Measurements from ENCODE around the gene PAOX. TPM values are rescaled to one million over a fixed set of nuclear protein-coding genes. Genes with fewer than 3 reads are reported as not detected.
"Not testable (repeated sequence)": the region's sequence is repeated elsewhere in the genome, so short reads cannot be mapped to it uniquely, and the experiment has no call there.

Gene PAOX
- total and polyA plus RNA-seq, 7 donors, result 2.4 to 5.2 (median 3.5) TPM

- H3K27ac ChIP-seq, result no peak overlapping the region
- peaks cover 4 to 83% of the 10 kb centered on the region in 2 donors for H3K36me3 ChIP-seq (ENCODE audit: insufficient read depth in 1 of 2, low read depth in 1 of 2)
- TF ChIP-seq CTCF (IDR thresholded peaks at IDR 0.05), result no peak
- no peaks in the 10 kb centered on the region for H3K9me3 ChIP-seq
- intact Hi-C loops (cut with DNase I), result no loop called here
- WGBS, 3 donors, result 78 to 87% (median 79%) methylated on average over 13 of the region's 13 CpGs
- H3K4me3 ChIP-seq, result no peak overlapping the region
- no peaks in the 10 kb centered on the region for H3K27me3 ChIP-seq (ENCODE audit: insufficient read depth in 3 of 3, low read length in 2 of 3)
- no peaks in the 10 kb centered on the region for H3K4me1 ChIP-seq
- DNase-seq (no peak), ATAC-seq (no peak)
Observed at GRCh38 chr10:133365461-133366129, 13.5 kb upstream of the PAOX start.

DNA sequence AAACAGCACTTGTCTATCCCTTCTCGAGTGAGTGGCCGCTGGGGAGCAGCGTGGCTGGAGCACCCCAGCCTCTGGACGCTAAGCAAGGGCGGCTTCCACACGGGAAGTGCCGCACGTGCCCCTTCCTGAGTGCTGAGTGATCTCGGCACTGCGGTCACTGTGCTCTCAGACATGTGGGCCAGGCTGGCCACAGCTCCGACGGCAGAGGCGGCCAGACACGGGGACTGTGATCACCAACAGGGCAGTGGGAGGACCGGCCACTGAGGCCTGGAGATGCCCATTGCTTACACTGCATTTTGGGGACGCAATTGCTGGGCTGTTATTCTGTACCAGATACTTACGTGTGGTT is 13.0 kb upstream of the PAOX start:
- no peak for ATAC-seq

DNA sequence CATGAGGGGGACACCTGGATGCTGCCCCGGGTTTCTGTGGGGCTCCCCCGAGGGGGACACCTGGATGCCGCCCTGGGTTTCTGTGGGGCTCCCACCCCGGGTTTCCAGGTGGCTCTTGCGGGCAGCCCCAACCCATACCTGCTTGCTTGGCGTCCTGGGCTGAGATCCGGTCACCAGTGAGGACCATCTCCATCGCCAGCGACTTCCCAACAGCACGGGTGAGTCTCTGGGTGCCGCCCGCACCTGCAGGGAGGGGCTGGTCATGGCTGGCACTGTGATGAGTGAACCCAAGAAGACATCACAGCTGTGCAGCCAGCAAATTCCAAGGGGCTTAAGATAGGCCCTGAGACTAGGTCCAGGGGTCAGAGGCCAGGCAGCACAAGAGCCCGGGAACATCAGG is 12.3 kb upstream of the PAOX start:
- ATAC-seq (no peak), DNase-seq (no peak)
- H3K27ac ChIP-seq, result no peak overlapping the region
- H3K4me3 ChIP-seq, result no peak overlapping the region
- H3K9me3 ChIP-seq, result no peaks in the 10 kb centered on the region
- H3K4me1 ChIP-seq, result no peaks in the 10 kb centered on the region
- no peak for TF ChIP-seq CTCF (IDR thresholded peaks at IDR 0.05)
- no peaks in the 10 kb centered on the region for H3K27me3 ChIP-seq (ENCODE audit: insufficient read depth in 3 of 3, low read length in 2 of 3)
- H3K36me3 ChIP-seq (ENCODE audit: insufficient read depth in 1 of 2, low read depth in 1 of 2), result peaks cover 4 to 82% of the 10 kb centered on the region in 2 donors
- intact Hi-C loops (cut with DNase I), result no loop called here
- 91 to 96% (median 93%) methylated on average over 9 to 13 of the region's 13 CpGs for WGBS, 3 donors

More for the DNA sequence above, 13.0 kb upstream of the PAOX start:
- H3K27ac ChIP-seq, result no peak overlapping the region
- peaks cover 4 to 85% of the 10 kb centered on the region in 2 donors for H3K36me3 ChIP-seq (ENCODE audit: insufficient read depth in 1 of 2, low read depth in 1 of 2)
- 84 to 85% (median 85%) methylated on average over 17 of the region's 17 CpGs for WGBS, 3 donors
- H3K4me1 ChIP-seq, result no peaks in the 10 kb centered on the region
- intact Hi-C loops (cut with DNase I), result no loop called here
- DNase-seq, result no peak
- TF ChIP-seq CTCF (IDR thresholded peaks at IDR 0.05), result no peak
- H3K27me3 ChIP-seq (ENCODE audit: insufficient read depth in 3 of 3, low read length in 2 of 3), result no peaks in the 10 kb centered on the region
- H3K9me3 ChIP-seq, result no peaks in the 10 kb centered on the region
- H3K4me3 ChIP-seq, result no peak overlapping the region

- H3K4me1 ChIP-seq; H3K27ac ChIP-seq; H3K27me3 ChIP-seq (ENCODE audit: insufficient read depth in 3 of 3, low read length in 2 of 3); H3K4me3 ChIP-seq; ATAC-seq; H3K9me3 ChIP-seq; intact Hi-C loops (cut with DNase I); DNase-seq: not testable (repeated sequence)
- peaks cover 2 to 75% of the 10 kb centered on the region in 2 donors for H3K36me3 ChIP-seq (ENCODE audit: insufficient read depth in 1 of 2, low read depth in 1 of 2)
- 82 to 90% (median 89%) methylated on average over 3 to 5 of the region's 7 CpGs for WGBS, 3 donors
Observed at GRCh38 chr10:133367461-133367860, 11.6 kb upstream of the PAOX start.

GRCh38 chr10:133368153-133368552 is 10.9 kb upstream of the PAOX start:
- no peak for DNase-seq

More at GRCh38 chr10:133368153-133368552, 10.9 kb upstream of the PAOX start:
- Histone ChIP-seq H3K9me3 (no peaks in the 10 kb centered on the region), H3K27ac (no peak overlapping the region), H3K4me3 (no peak overlapping the region), H3K27me3 (ENCODE audit: insufficient read depth in 3 of 3, low read length in 2 of 3) (no peaks in the 10 kb centered on the region), H3K36me3 (ENCODE audit: insufficient read depth in 1 of 2, low read depth in 1 of 2) (peaks cover 0 to 68% of the 10 kb centered on the region in 2 donors), H3K4me1 (peaks cover 5% of the 10 kb centered on the region)
- ATAC-seq, result no peak
- TF ChIP-seq CTCF (IDR thresholded peaks at IDR 0.05), result no peak
- 56 to 67% (median 59%) methylated on average over 7 of the region's 7 CpGs for WGBS, 3 donors
- intact Hi-C loops (cut with DNase I), result no loop called here

Data from psoas muscle (tissue), 8 donors.